ENCODE measurements around the gene TRIM74.
"Not testable (repeated sequence)": the region's sequence is repeated elsewhere in the genome, so short reads cannot be mapped to it uniquely, and the experiment has no call there.

The TRIM74 gene

GRCh38 chr7:72913750-72914149 lies 55.5 kb downstream of the TRIM74 start:
- not testable (repeated sequence) for DNase-seq

GRCh38 chr7:72911395-72911794 lies 57.9 kb downstream of the TRIM74 start:
- not testable (repeated sequence) for DNase-seq

Measured in anterior cingulate cortex (tissue), 58 donors.